Neural crest cell (in vitro differentiated cells): Measurements from ENCODE around the gene KMT2E. TPM values are rescaled to one million over a fixed set of nuclear protein-coding genes. Genes with fewer than 3 reads are reported as not detected.

ENCODE experiments used
- DNase-seq: peaks from one replicate; pipeline ENCODE4 v3.0.0; 2021; ENCODE audit warnings: low read depth, mixed read lengths, low spot score
- H3K27ac Mint-ChIP-seq: one replicate; pipeline ENCODE4 v1.8.0; 2021; ENCODE audit warnings: mild to moderate bottlenecking, mixed read lengths; ENCODE audit not compliant: unreplicated experiment
- H3K27me3 Mint-ChIP-seq: 2 replicates; pipeline ENCODE4 v1.8.0; 2021; ENCODE audit warnings: low read depth, mild to moderate bottlenecking, mixed read lengths
- H3K36me3 Mint-ChIP-seq: 2 replicates; pipeline ENCODE4 v1.8.0; 2021; ENCODE audit warnings: low read depth, mild to moderate bottlenecking, mixed read lengths
- H3K4me1 Mint-ChIP-seq: 2 replicates; pipeline ENCODE4 v1.8.0; 2021; ENCODE audit warnings: mixed read lengths
- H3K4me3 Mint-ChIP-seq: one replicate; pipeline ENCODE4 v1.8.0; 2021; ENCODE audit warnings: mild to moderate bottlenecking, mixed read lengths
- H3K9me3 Mint-ChIP-seq: 2 replicates; pipeline ENCODE4 v1.8.0; 2021; ENCODE audit warnings: mixed read lengths
- CTCF ChIP-seq: fragments of 200-600 bp; sonication (generic); conservative IDR thresholded peaks from 2 replicates; pipeline ENCODE4 v1.5.0; 2021; ENCODE audit warnings: antibody characterized with exemption, mild to moderate bottlenecking
- total RNA-seq: library from RNA; stranded (reverse); gene quantifications from 2 replicates; pipeline ENCODE4 v1.2.1, GENCODE V29; 2021

The KMT2E gene
- total RNA-seq, 1 donor from 2014 or later = 75.5 TPM

GRCh38 chr7:105097619-105098018 is 83.6 kb downstream of the KMT2E start:
- no peaks in the 10 kb centered on the region for H3K4me1 Mint-ChIP-seq
- H3K27me3 Mint-ChIP-seq = no peaks in the 10 kb centered on the region
- no peak overlapping the region for H3K27ac Mint-ChIP-seq
- no peak for DNase-seq
- peaks cover 2% of the 10 kb centered on the region for H3K36me3 Mint-ChIP-seq
- TF ChIP-seq CTCF = no peak
- no peaks in the 10 kb centered on the region for H3K9me3 Mint-ChIP-seq
- H3K4me3 Mint-ChIP-seq = no peak overlapping the region

- no peak overlapping the region for H3K27ac Mint-ChIP-seq
These were observed 85.0 kb downstream of the KMT2E start for GRCh38 chr7:105098863-105099515.

GRCh38 chr7:105101864-105102263 is 87.9 kb downstream of the KMT2E start:
- DNase-seq = no peak
- H3K36me3 Mint-ChIP-seq = peaks cover 16% of the 10 kb centered on the region
- TF ChIP-seq CTCF = no peak
- no peaks in the 10 kb centered on the region for H3K9me3 Mint-ChIP-seq
- no peaks in the 10 kb centered on the region for H3K4me1 Mint-ChIP-seq
- no peak overlapping the region for H3K4me3 Mint-ChIP-seq
- no peak overlapping the region for H3K27ac Mint-ChIP-seq
- H3K27me3 Mint-ChIP-seq = no peaks in the 10 kb centered on the region

More at GRCh38 chr7:105098863-105099515, 85.0 kb downstream of the KMT2E start:
- DNase-seq = no peak
- no peaks in the 10 kb centered on the region for H3K27me3 Mint-ChIP-seq
- no peaks in the 10 kb centered on the region for H3K4me1 Mint-ChIP-seq
- peaks cover 6% of the 10 kb centered on the region for H3K36me3 Mint-ChIP-seq
- H3K9me3 Mint-ChIP-seq = no peaks in the 10 kb centered on the region
- no peak overlapping the region for H3K4me3 Mint-ChIP-seq
- TF ChIP-seq CTCF = no peak

- H3K4me1 Mint-ChIP-seq = no peaks in the 10 kb centered on the region
- H3K4me3 Mint-ChIP-seq = no peak overlapping the region
- no peak for DNase-seq
- no peak for TF ChIP-seq CTCF
- H3K9me3 Mint-ChIP-seq = no peaks in the 10 kb centered on the region
- no peak overlapping the region for H3K27ac Mint-ChIP-seq
- H3K27me3 Mint-ChIP-seq = no peaks in the 10 kb centered on the region
- H3K36me3 Mint-ChIP-seq = peaks cover 21% of the 10 kb centered on the region
These were observed 88.8 kb downstream of the KMT2E start for GRCh38 chr7:105102557-105103352.

GRCh38 chr7:105105579-105105978 is 91.6 kb downstream of the KMT2E start:
- Mint-ChIP-seq H3K9me3 (no peaks in the 10 kb centered on the region), H3K27me3 (no peaks in the 10 kb centered on the region), H3K27ac (peak overlapping the region; percentile 27), H3K36me3 (peaks cover 26% of the 10 kb centered on the region), H3K4me1 (no peaks in the 10 kb centered on the region), H3K4me3 (no peak overlapping the region)
- DNase-seq = no peak
- TF ChIP-seq CTCF = no peak
